ENCODE measurements around the gene SULT6B1.

Gene SULT6B1

DNA sequence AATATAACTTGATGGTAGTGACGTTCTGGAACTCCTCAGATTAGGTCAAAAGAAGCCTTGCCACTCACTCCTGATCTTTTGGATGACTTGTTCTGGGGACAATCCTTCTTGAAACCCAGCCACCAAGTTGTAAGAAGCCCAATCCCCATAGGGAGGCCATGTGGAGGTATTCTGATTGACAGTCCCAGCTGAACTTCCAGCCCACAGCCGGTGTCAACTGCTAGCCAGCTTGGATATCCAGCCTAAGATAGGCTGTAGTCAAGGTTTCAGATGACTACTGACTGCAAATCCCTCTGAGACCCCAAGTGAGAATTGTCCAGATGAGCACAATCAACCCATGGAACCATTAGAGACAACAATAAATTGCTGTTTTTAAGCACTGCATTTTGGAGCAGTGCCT is 63.1 kb downstream of the SULT6B1 start:
- peaks cover 3% of the 10 kb centered on the region for H3K27me3 Mint-ChIP-seq (ENCODE audit: low read depth)
- H3K36me3 Mint-ChIP-seq (ENCODE audit: low read depth) = peaks cover 65% of the 10 kb centered on the region
- H3K4me3 Mint-ChIP-seq = no peak overlapping the region
- no peaks in the 10 kb centered on the region for H3K9me3 Mint-ChIP-seq
- TF ChIP-seq, protein P1, sequence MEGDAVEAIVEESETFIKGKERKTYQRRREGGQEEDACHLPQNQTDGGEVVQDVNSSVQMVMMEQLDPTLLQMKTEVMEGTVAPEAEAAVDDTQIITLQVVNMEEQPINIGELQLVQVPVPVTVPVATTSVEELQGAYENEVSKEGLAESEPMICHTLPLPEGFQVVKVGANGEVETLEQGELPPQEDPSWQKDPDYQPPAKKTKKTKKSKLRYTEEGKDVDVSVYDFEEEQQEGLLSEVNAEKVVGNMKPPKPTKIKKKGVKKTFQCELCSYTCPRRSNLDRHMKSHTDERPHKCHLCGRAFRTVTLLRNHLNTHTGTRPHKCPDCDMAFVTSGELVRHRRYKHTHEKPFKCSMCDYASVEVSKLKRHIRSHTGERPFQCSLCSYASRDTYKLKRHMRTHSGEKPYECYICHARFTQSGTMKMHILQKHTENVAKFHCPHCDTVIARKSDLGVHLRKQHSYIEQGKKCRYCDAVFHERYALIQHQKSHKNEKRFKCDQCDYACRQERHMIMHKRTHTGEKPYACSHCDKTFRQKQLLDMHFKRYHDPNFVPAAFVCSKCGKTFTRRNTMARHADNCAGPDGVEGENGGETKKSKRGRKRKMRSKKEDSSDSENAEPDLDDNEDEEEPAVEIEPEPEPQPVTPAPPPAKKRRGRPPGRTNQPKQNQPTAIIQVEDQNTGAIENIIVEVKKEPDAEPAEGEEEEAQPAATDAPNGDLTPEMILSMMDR (IDR thresholded peaks at IDR 0.05; ENCODE audit: unreplicated experiment in 3 of 3) = no peak
- peaks cover 17% of the 10 kb centered on the region for H3K4me1 Mint-ChIP-seq
- H3K27ac Mint-ChIP-seq = peak overlapping the region; percentile 78 to 96 (median 85)

- Mint-ChIP-seq H3K9me3 (no peaks in the 10 kb centered on the region), H3K27ac (no peak overlapping the region), H3K4me1 (peaks cover 9% of the 10 kb centered on the region), H3K36me3 (ENCODE audit: low read depth) (peaks cover 52% of the 10 kb centered on the region), H3K27me3 (ENCODE audit: low read depth) (no peaks in the 10 kb centered on the region), H3K4me3 (no peak overlapping the region)
- TF ChIP-seq, protein P1 (IDR thresholded peaks at IDR 0.05; ENCODE audit: unreplicated experiment in 3 of 3) = no peak
Observed at GRCh38 chr2:37119157-37119556, 69.3 kb downstream of the SULT6B1 start.
